22Rv1 (cell line): ENCODE data around the gene GON4L.
"Not testable (repeated sequence)": the region's sequence is repeated elsewhere in the genome, so short reads cannot be mapped to it uniquely, and the experiment has no call there.

Experiments used
- CTCF ChIP-seq: fragments of 450-650 bp; IDR thresholded peaks from 2 replicates; pipeline ENCODE4 v1.5.1; 2017; ENCODE audit warnings: mild to moderate bottlenecking
- ZFX ChIP-seq: fragments of 450-650 bp; IDR thresholded peaks from 2 replicates; pipeline ENCODE4 v1.6.1; 2017; ENCODE audit warnings: antibody characterized with exemption, borderline replicate concordance

GRCh38 chr1:155718524-155719115 is 138.4 kb downstream of the GON4L start:
- not testable (repeated sequence) for TF ChIP-seq CTCF, ZFX
